Right lobe of liver (tissue), 6 donors: ENCODE data around the gene MIB1. TPM values are rescaled to one million over a fixed set of nuclear protein-coding genes. Genes with fewer than 3 reads are reported as not detected.

ENCODE experiments used
- ATAC-seq, 4 donors: fragments of 200-7000 bp; cut with Tn5 transposase; one replicate each; pipeline ENCODE4 v1.9.1; 2020; ENCODE audit warnings: mild to moderate bottlenecking in 4 of 4, moderate library complexity in 4 of 4
- DNase-seq, 3 donors: peaks; one replicate each; pipeline ENCODE4 v3.0.0-alpha.2; 2020
- H3K27ac ChIP-seq, 3 donors: fragments of 200-600 bp; one replicate each; pipeline ENCODE4 v1.8.0; 2022
- H3K27me3 ChIP-seq, 2 donors: fragments of 200-600 bp; one replicate each; pipeline ENCODE4 v1.8.0; 2022
- H3K36me3 ChIP-seq, 4 donors: fragments of 200-600 bp; sonication (generic) in 1 of 4; one replicate each; pipeline versions ENCODE4 v1.5.1 to v1.8.0; 2017 to 2022; ENCODE audit warnings: control low read depth in 1 of 4
- H3K4me1 ChIP-seq, 4 donors: fragments of 200-600 bp; sonication (generic) in 1 of 4; one replicate each; pipeline versions ENCODE4 v1.5.1 to v1.8.0; 2017 to 2022; ENCODE audit warnings: control low read depth in 1 of 4
- H3K4me3 ChIP-seq, 3 donors: fragments of 200-600 bp; one replicate each; pipeline ENCODE4 v1.8.0; 2022
- H3K9me3 ChIP-seq, 4 donors: fragments of 200-600 bp; sonication (generic) in 1 of 4; one replicate each; pipeline versions ENCODE4 v1.5.1 to v1.8.0; 2017 to 2022; ENCODE audit warnings: control low read depth in 1 of 4
- CTCF ChIP-seq, 4 donors: fragments of 200-600 bp in 3 of 4; fragments of 450-650 bp in 1 of 4; IDR thresholded peaks; one replicate each; pipeline versions ENCODE4 v1.5.1 to v1.8.0; 2016 to 2022; ENCODE audit warnings: antibody characterized with exemption in 4 of 4, mild to moderate bottlenecking in 2 of 4
- POLR2A ChIP-seq: fragments of 450-650 bp; IDR thresholded peaks from one replicate; pipeline ENCODE4 v1.6.1; 2017; ENCODE audit warnings: antibody characterized with exemption, mild to moderate bottlenecking
- WGBS: methylation state at CpG from one replicate; pipeline ENCODE4 v1.1.6; 2018; ENCODE audit warnings: low coverage, low lambda C conversion rate; ENCODE audit not compliant: insufficient coverage; ENCODE audit errors: missing lambda C conversion rate; 5-methylcytosine and 5-hydroxymethylcytosine counted together
- intact Hi-C, 2 donors: fragments of 100-400 bp; cut with DNase I; formaldehyde crosslinking; loops; one replicate each; pipeline versions ENCODE4 v1.11.2 to v1.14.1; 2022
- total RNA-seq, 6 experiments: library from RNA; depleted of rRNA in 2 of 6; stranded (reverse); fragments of >200 nt in 2 of 6; fragmentation: NEBNext Ultra II Directional in 3 of 6; extraction: Animal tissue kit (Norgen Biotek cat#: 25700) in 3 of 6; gene quantifications; one replicate each; pipeline versions ENCODE4 v1.1.0 to v1.2.4, GENCODE V29; 2016 to 2023
- donor health status: DM: no; HTN: yes; CAD: no.
- donor health status: DM: no; HTN: no; CAD: no.
- donor health status: DM: no; HTN: no; CAD: no.
- donor health status: DM: no; HTN: yes; CAD: no.
- donor health status: DM: no; HTN: yes; CAD: no.

Gene MIB1
- total RNA-seq, 6 experiments from 2014 or later = 10.6 to 17.1 (median 14.6) TPM

- Histone ChIP-seq H3K27me3 (no peaks in the 10 kb centered on the region), H3K36me3 (no peaks in the 10 kb centered on the region), H3K9me3 (peaks cover 0 to 6% (median 0%) of the 10 kb centered on the region in 4 donors), H3K27ac (no peak overlapping the region), H3K4me3 (no peak overlapping the region), H3K4me1 (no peaks in the 10 kb centered on the region)
- intact Hi-C loops = no loop called here
- WGBS = 81% methylated on average over 6 of the region's 9 CpGs
- ATAC-seq (no peak), DNase-seq (no peak)
- TF ChIP-seq POLR2A = no peak
- no peak for TF ChIP-seq CTCF (IDR thresholded peaks at IDR 0.05)
Observed at GRCh38 chr18:21805771-21806366, 65.3 kb downstream of the MIB1 start.

DNA sequence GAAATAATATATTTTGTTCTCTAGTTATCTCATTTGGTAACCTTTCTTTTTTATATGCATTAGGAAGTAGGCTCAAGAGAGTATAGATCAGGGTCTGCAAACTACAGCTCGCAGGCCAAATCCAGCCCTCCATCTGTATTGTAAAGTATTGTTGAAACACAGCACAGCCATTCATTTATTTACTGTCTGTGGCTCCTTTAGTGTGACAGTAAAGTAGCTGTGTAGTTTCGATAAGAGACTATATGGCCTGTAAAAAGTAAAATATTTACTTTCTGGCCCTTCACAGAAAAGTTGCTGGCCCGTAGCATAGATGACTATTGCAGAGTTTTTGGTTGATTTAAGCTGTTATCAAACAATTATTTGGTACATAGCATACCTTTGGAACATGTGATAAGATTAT lies 67.6 kb downstream of the MIB1 start:
- ATAC-seq (no peak), DNase-seq (no peak)
- Histone ChIP-seq H3K4me3 (no peak overlapping the region), H3K36me3 (no peaks in the 10 kb centered on the region), H3K27me3 (no peaks in the 10 kb centered on the region), H3K27ac (no peak overlapping the region), H3K9me3 (peaks cover 0 to 6% (median 0%) of the 10 kb centered on the region in 4 donors), H3K4me1 (no peaks in the 10 kb centered on the region)
- TF ChIP-seq CTCF (IDR thresholded peaks at IDR 0.05) (no peak), POLR2A (no peak)
- intact Hi-C loops = no loop called here
- WGBS = 96% methylated on average over 3 of the region's 3 CpGs

- Histone ChIP-seq H3K9me3 (peaks cover 0 to 6% (median 0%) of the 10 kb centered on the region in 4 donors), H3K4me3 (no peak overlapping the region), H3K27ac (no peak overlapping the region), H3K4me1 (no peaks in the 10 kb centered on the region), H3K36me3 (no peaks in the 10 kb centered on the region), H3K27me3 (no peaks in the 10 kb centered on the region)
- no peak for ATAC-seq
- no peak for TF ChIP-seq CTCF (IDR thresholded peaks at IDR 0.05)
- no peak for TF ChIP-seq POLR2A
- intact Hi-C loops = no loop called here
- DNase-seq = no peak
- 87% methylated on average over 2 of the region's 2 CpGs for WGBS
Observed at GRCh38 chr18:21809725-21810124, 69.1 kb downstream of the MIB1 start.

DNA sequence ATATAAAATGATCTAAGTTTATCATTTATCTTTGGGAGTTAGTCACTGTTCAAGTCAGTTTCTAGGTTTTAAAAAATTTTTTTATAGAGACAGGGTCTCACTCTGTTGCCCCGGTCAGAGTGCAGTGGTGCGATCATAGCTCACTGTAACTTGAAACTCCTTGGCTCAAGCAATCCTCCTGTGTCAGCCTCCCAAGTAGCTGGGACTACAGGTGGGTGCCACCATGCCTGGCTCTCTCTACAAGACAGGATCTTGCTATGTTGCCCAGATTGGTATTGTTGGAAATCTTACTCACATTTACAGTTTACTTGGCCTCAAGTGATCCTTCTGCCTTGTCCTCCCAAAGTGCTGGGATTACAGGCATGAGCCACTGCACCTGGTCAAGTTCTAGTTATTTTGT lies 74.5 kb downstream of the MIB1 start:
- Histone ChIP-seq H3K9me3 (peaks cover 0 to 3% (median 0%) of the 10 kb centered on the region in 4 donors), H3K27me3 (no peaks in the 10 kb centered on the region), H3K27ac (no peak overlapping the region), H3K4me1 (no peaks in the 10 kb centered on the region), H3K4me3 (no peak overlapping the region), H3K36me3 (peaks cover 0 to 5% (median 0%) of the 10 kb centered on the region in 4 donors)
- intact Hi-C loops = no loop called here
- TF ChIP-seq POLR2A (no peak), CTCF (IDR thresholded peaks at IDR 0.05) (no peak)
- DNase-seq (no peak), ATAC-seq (no peak)
- WGBS = 83% methylated on average over 2 of the region's 2 CpGs
